NB4 (cell line): ENCODE data around the gene RNF32.

Source experiments
- CTCF ChIP-seq: IDR thresholded peaks from one replicate; pipeline ENCODE4 v1.5.1; 2012; ENCODE audit warnings: low read depth, low read length
- POLR2A ChIP-seq: IDR thresholded peaks from 2 replicates; pipeline ENCODE4 v1.6.1; 2011; ENCODE audit warnings: mild to moderate bottlenecking; ENCODE audit not compliant: insufficient read length; ENCODE audit errors: extremely low read depth

DNA sequence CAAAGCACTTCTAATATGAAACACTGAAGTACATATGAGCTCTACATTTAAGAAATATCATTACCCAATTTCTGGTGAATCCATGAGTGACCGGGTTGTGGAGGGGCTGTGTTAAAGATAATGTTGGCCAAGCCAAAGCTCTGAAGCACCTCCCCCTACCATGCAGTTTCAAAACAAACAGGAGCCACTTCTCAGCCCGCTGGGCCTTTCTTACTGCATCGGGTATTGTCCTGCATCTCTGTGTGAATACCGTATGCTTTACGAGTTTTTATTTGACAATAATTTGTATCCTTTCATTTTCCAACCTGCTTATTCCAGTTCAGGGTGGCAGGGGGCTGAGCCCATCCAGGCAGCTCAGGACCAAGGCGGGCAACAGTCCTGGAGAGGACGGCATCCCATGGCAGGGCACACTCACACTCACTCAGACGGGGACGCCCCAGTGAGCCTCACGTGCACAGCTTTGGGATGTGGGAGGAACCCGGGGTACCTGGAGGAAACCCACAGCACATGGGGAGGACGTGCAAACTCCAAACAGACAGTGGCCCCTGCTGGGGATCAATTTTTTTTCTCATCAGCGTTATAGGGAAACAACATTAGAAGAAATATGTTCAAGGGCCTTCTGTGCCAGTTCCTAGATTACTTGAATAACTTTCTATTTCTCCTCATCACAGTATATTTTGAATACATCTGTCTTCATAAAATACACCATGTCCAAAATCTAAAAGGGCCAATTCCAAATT, 1.9 kb downstream of the RNF32 start:
- no peak for TF ChIP-seq POLR2A
- TF ChIP-seq CTCF = no peak
